Measurements from ENCODE around the gene PRPSAP2. TPM values are rescaled to one million over a fixed set of nuclear protein-coding genes. Genes with fewer than 3 reads are reported as not detected.
A peak's percentile ranks its signal among the peaks of the same experiment; 100 is the strongest.

The PRPSAP2 gene, protein sequence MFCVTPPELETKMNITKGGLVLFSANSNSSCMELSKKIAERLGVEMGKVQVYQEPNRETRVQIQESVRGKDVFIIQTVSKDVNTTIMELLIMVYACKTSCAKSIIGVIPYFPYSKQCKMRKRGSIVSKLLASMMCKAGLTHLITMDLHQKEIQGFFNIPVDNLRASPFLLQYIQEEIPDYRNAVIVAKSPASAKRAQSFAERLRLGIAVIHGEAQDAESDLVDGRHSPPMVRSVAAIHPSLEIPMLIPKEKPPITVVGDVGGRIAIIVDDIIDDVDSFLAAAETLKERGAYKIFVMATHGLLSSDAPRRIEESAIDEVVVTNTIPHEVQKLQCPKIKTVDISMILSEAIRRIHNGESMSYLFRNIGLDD
- total RNA-seq (2012; rRNA removed) (28.1 and 35.3 TPM in 2 replicates), polyA plus RNA-seq (2012; rRNA removed) (19.1 and 22.9 TPM in 2 replicates), Bru-seq, nascent RNA (percentile 67 among the genes with signal in this experiment), BruChase-seq, experiment 1, labeled RNA remaining after a 6-hour chase (percentile 85 among the genes with signal in this experiment), BruChase-seq, experiment 2, labeled RNA remaining after a 2-hour chase (percentile 71 among the genes with signal in this experiment)
- polyA plus RNA-seq (2012; cell fraction: cytosol; rRNA removed) = 9.4 and 11.3 TPM in 2 replicates
- 6.8 and 25.8 TPM in 2 replicates for polyA plus RNA-seq (2012; cell fraction: nucleus; rRNA removed; ENCODE audit: low replicate concordance)
- long read RNA-seq, transcript PRPSAP2-201 (12 exons, 1,910 nt) = major isoform, 11 of 37 reads
- long read RNA-seq, partial matches to known transcripts = 0 of 37 reads
- long read RNA-seq, other reads (novel, unspliced or antisense) = 25 of 37 reads

DNA sequence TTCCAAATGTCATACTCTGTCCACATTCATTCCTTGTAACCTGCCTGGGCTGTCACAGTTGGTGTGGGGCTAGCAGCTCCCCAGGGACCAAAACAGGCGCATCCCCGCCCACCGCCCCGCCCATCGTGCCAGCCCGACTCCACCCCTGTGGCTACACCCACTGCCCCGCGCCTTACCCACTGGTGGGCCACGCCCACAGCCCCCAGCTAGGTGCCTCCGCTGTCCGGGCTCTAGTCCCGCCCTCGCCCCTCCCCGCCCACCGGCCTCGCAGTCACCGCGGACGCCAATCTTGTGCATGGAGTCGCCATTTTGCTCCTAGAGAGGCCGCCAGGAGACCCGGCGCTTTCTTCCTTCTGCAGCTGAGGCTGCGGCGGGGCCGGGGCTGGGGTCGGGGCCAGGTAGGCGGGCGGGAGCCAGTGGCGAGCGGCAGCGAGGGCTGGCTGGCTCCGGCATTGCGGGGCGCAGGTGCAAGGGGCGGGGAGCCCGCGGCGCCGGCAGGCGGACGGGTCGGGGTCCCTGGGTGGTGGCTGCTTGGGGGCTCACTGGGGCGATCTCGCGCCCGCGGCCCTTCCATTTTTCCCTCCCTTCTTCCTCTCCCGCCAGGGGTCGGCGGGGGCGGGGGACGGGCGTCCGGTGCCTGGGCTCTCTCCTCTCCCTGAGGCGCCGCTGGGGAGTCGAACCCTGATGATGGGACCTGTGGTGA lies at the start of gene PRPSAP2:
Gene PRPSAP2, plus strand, starts transcription at position 268 of the 703 bp plus-strand sequence. CDS start 7,703 bp downstream, outside the sequence.
- no TSS peak for BruUV-seq (replicated peaks)
- ATAC-seq (ENCODE audit: low read depth) (peak; percentile 85), DNase-seq (peak; percentile 88)
- H2AK9ac ChIP-seq (replicated peaks; ENCODE audit: low read depth, low read length, poor library complexity) = peak within 1 kb of the TSS; percentile 34
- H3K4me3 ChIP-seq (ENCODE audit: insufficient read depth, low read depth, low read length) = peak within 1 kb of the TSS; percentile 83
- H3K4me1 ChIP-seq (ENCODE audit: control insufficient read depth, insufficient read depth, low read length) = peaks cover 4% of the 10 kb centered on the region; the same call in 1 of the 2 replicates
- 6% methylated on average over 3 of the region's 58 CpGs; no CpG with 5 or more reads in 1 of the 2 experiments for WGBS, 2 experiments (ENCODE audit: extremely low coverage in 2 of 2, insufficient read length in 1 of 2)
- dilution Hi-C loops (cut with HindIII; ENCODE audit: low sequenced_read_pairs, unreplicated experiment) (no loop called here), intact Hi-C loops (cut with micrococcal nuclease) (loop anchor here (5.0 kb wide), 1 partner anchor 79 kb away; no protein-coding TSS in a partner anchor), in situ Hi-C loops (cut with MboI; ENCODE audit: low sequenced_read_pairs) (no loop called here)
- peak within 1 kb of the TSS; percentile 19 for H2BK5ac ChIP-seq (ENCODE audit: low read depth, low read length, poor library complexity, severe bottlenecking)
- ChIA-PET CTCF (no interaction called here), POLR2A (ENCODE audit: unreplicated experiment) (no interaction called here)
- no peaks in the 10 kb centered on the region for H3K9me3 ChIP-seq (ENCODE audit: control insufficient read depth, insufficient read depth, low read length)
- no peaks in the 10 kb centered on the region for H3K36me3 ChIP-seq (ENCODE audit: control insufficient read depth, insufficient read depth, low read length)
- peak within 1 kb of the TSS in 1 of 2 experiments; percentile 46; a peak in 1 of 4 replicates for H4K8ac ChIP-seq (ENCODE audit: low read depth in 2 of 2, low read length in 2 of 2)
- H3K27ac ChIP-seq (ENCODE audit: insufficient read depth, low read length) = peak within 1 kb of the TSS; percentile 53
- peaks cover 4% of the 10 kb centered on the region for H4K20me1 ChIP-seq (ENCODE audit: insufficient read depth, low read length)
- no peak within 1 kb of the TSS for H2BK20ac ChIP-seq (ENCODE audit: low read depth, low read length)
- TF ChIP-seq, protein P1, sequence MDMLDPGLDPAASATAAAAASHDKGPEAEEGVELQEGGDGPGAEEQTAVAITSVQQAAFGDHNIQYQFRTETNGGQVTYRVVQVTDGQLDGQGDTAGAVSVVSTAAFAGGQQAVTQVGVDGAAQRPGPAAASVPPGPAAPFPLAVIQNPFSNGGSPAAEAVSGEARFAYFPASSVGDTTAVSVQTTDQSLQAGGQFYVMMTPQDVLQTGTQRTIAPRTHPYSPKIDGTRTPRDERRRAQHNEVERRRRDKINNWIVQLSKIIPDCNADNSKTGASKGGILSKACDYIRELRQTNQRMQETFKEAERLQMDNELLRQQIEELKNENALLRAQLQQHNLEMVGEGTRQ (IDR thresholded peaks at IDR 0.05; ENCODE audit: low read depth, low read length) = no peak
- no peak for TF ChIP-seq CEBPB (IDR thresholded peaks at IDR 0.05; ENCODE audit: low read depth, low read length)
- TF ChIP-seq MAZ (IDR thresholded peaks at IDR 0.05; ENCODE audit: borderline replicate concordance, low read depth, low read length) = peak; percentile 43; the same call in 1 of the 2 replicates
- TF ChIP-seq MAFK (IDR thresholded peaks at IDR 0.05; ENCODE audit: low read depth, low read length) = no peak
- TF ChIP-seq FOS (IDR thresholded peaks at IDR 0.05; ENCODE audit: low read depth, low read length) = no peak
- peak within 1 kb of the TSS; percentile 88 for H2AFZ ChIP-seq (replicated peaks; ENCODE audit: low read length, poor library complexity)
- peak within 1 kb of the TSS; percentile 57 for H3K14ac ChIP-seq (replicated peaks; ENCODE audit: low read depth, low read length)
- peak within 1 kb of the TSS; percentile 52 for H3K4ac ChIP-seq (ENCODE audit: low read depth, low read length)
- H4K5ac ChIP-seq (ENCODE audit: low read depth, low read length) = no peak within 1 kb of the TSS
- 0 out of 2 replicates have a peak, but pooled peaks cover 5% of the 10 kb centered on the region for H3K9me1 ChIP-seq (ENCODE audit: insufficient read depth, low read length)
- peak within 1 kb of the TSS; percentile 82 for H3K23ac ChIP-seq (ENCODE audit: low read depth, low read length)
- no peak within 1 kb of the TSS for H2BK120ac ChIP-seq (ENCODE audit: low read depth, low read length)
- H3K27me3 ChIP-seq (ENCODE audit: control insufficient read depth, insufficient read depth, low read length) = no peaks in the 10 kb centered on the region
- H2BK15ac ChIP-seq (ENCODE audit: low read depth, low read length) = no peak within 1 kb of the TSS
- H3K4me2 ChIP-seq (ENCODE audit: low read depth, low read length) = peak within 1 kb of the TSS; percentile 99
- H3K18ac ChIP-seq (ENCODE audit: low read depth, low read length) = no peak within 1 kb of the TSS; the same call in 1 of the 2 replicates
- H3K9ac ChIP-seq (ENCODE audit: low read depth, low read length) = peak within 1 kb of the TSS; percentile 89
- peak within 1 kb of the TSS; percentile 63; the same call in 1 of the 2 replicates for H3K56ac ChIP-seq (ENCODE audit: extremely low read depth, insufficient read depth, low read length)
- 0 out of 2 replicates have a peak within 1 kb of the TSS, but pooled peaks have one; percentile 10 for H4K91ac ChIP-seq (ENCODE audit: insufficient read depth, low read depth, low read length)
- no peak within 1 kb of the TSS for H2AK5ac ChIP-seq (ENCODE audit: low read depth, low read length)
- H3K79me1 ChIP-seq (ENCODE audit: low read depth in 1 of 2, low read length in 2 of 2) = peaks cover 22 to 64% of the 10 kb centered on the region in 2 experiments
